K562 (cell line): Measurements from ENCODE around the gene AFG1L. TPM values are rescaled to one million over a fixed set of nuclear protein-coding genes. Genes with fewer than 3 reads are reported as not detected.

Experiments used
- ATAC-seq: fragments of 200-7000 bp; cut with Tn5 transposase; 3 replicates; pipeline ENCODE4 v1.9.1; 2020; ENCODE audit warnings: moderate library complexity
- BruUV-seq: library from RNA; stranded (reverse); fragments of 400-500 nt; replicated peaks from 2 replicates; lab custom pipeline; 2021; lab: Mats Ljungman, UMichigan
- CTCF ChIA-PET: fragments of 300-600 bp; formaldehyde crosslinking; extraction: SDS; loops from one replicate; lab custom pipeline; 2021; ENCODE audit warnings: low intra/inter-chr PET ratio; lab: Yijun Ruan, JAX
- POLR2A ChIA-PET: fragments of 300-600, 350-650 bp; sonication (Branson Sonifier 250); formaldehyde crosslinking; extraction: SDS; loops from one replicate; lab custom pipeline; 2021; ENCODE audit warnings: antibody characterized with exemption, inconsistent platforms; lab: Yijun Ruan, JAX
- DNase-seq, 4 experiments: peaks; one replicate each; pipeline versions ENCODE4 v3.0.0 to v3.0.0-alpha.2; 2011 to 2018; ENCODE audit warnings: low spot score in 3 of 4, mixed read lengths in 3 of 4; ENCODE audit errors: extremely low read depth in 1 of 4
- FAIRE-seq: peaks from 2 replicates; lab custom pipeline; 2011; peaks lifted over from hg19 to GRCh38; lab: Jason Lieb, UNC
- H2AFZ ChIP-seq: 2 replicates; pipeline ENCODE4 v1.6.0; 2011; ENCODE audit warnings: low read depth, low read length, control low read depth, inconsistent platforms
- H3K27ac ChIP-seq: fragments of 200-600 bp; 3 replicates; pipeline ENCODE4 v1.8.0; 2011; ENCODE audit warnings: low read depth, mild to moderate bottlenecking, control low read depth, inconsistent platforms, low read length, moderate library complexity, mixed read lengths; ENCODE audit errors: extremely low read depth
- H3K27me3 ChIP-seq, 2 experiments: fragments of 300-600 bp in 1 of 2; 2 replicates in 1 of 2; 3 replicates in 1 of 2; pipeline versions ENCODE4 v1.6.0 to v1.8.0; 2011; ENCODE audit warnings: inconsistent platforms in 2 of 2, low read length in 2 of 2, mild to moderate bottlenecking in 1 of 2, mixed read lengths in 1 of 2, moderate library complexity in 1 of 2; ENCODE audit not compliant: control insufficient read depth in 2 of 2, insufficient read depth in 2 of 2
- H3K36me3 ChIP-seq: fragments of 300-600 bp; 3 replicates; pipeline ENCODE4 v1.8.0; 2011; ENCODE audit warnings: mild to moderate bottlenecking, low read length, inconsistent platforms; ENCODE audit not compliant: control insufficient read depth, insufficient read depth
- H3K4me1 ChIP-seq, 2 experiments: fragments of 200-600 bp in 1 of 2; replicated peaks in 1 of 2; 2 replicates in 1 of 2; 3 replicates in 1 of 2; pipeline versions ENCODE4 v1.5.1 to v1.8.0; 2011; ENCODE audit warnings: inconsistent platforms in 2 of 2, low read length in 2 of 2, mild to moderate bottlenecking in 1 of 2, mixed read lengths in 1 of 2, moderate library complexity in 1 of 2; ENCODE audit not compliant: control insufficient read depth in 2 of 2, insufficient read depth in 2 of 2
- H3K4me2 ChIP-seq: 2 replicates; pipeline ENCODE4 v1.6.1; 2011; ENCODE audit warnings: low read length, control low read depth, inconsistent platforms, mixed read lengths; ENCODE audit not compliant: insufficient read depth
- H3K4me3 ChIP-seq: fragments of 200-600 bp; sonication (generic), shearing (Covaris generic); 2 replicates; pipeline ENCODE4 v1.5.1; 2016; ENCODE audit warnings: control low read depth, inconsistent platforms
- H3K79me2 ChIP-seq: fragments of 200-600 bp; 3 replicates; pipeline ENCODE4 v1.8.0; 2011; ENCODE audit warnings: low read length, inconsistent platforms; ENCODE audit not compliant: control insufficient read depth, insufficient read depth
- H3K9ac ChIP-seq, 2 experiments: 2 replicates each; pipeline versions ENCODE4 v1.6.0 to v1.6.1; 2011; ENCODE audit warnings: low read depth in 2 of 2, low read length in 2 of 2, control low read depth in 1 of 2, inconsistent platforms in 1 of 2, mild to moderate bottlenecking in 1 of 2, mixed read lengths in 1 of 2; ENCODE audit not compliant: insufficient read depth in 1 of 2
- H3K9me1 ChIP-seq: one replicate; pipeline ENCODE4 v1.6.0; 2011; ENCODE audit warnings: inconsistent platforms, mild to moderate bottlenecking, low read length, moderate library complexity; ENCODE audit not compliant: control insufficient read depth, insufficient read depth
- H3K9me3 ChIP-seq: replicated peaks from 2 replicates; pipeline ENCODE4 v1.5.1; 2011; ENCODE audit warnings: low read depth, low read length, inconsistent platforms; ENCODE audit not compliant: control insufficient read depth, insufficient read depth
- H4K20me1 ChIP-seq: replicated peaks from 2 replicates; pipeline ENCODE4 v1.6.1; 2011; ENCODE audit warnings: low read length, inconsistent platforms, mixed read lengths; ENCODE audit not compliant: control insufficient read depth, insufficient read depth
- BCOR ChIP-seq: fragments of 450-650 bp; IDR thresholded peaks from 2 replicates; pipeline ENCODE4 v1.6.1; 2016
- C11orf30 ChIP-seq: fragments of 450-650 bp; IDR thresholded peaks from 2 replicates; pipeline ENCODE4 v1.6.1; 2016; ENCODE audit warnings: low read depth, mild to moderate bottlenecking
- CBX1 ChIP-seq: sonication (generic); IDR thresholded peaks from 2 replicates; pipeline ENCODE4 v1.6.1; 2016; ENCODE audit warnings: antibody characterized with exemption, low read depth, mild to moderate bottlenecking
- CEBPZ ChIP-seq: fragments of 150-350 bp; IDR thresholded peaks from 2 replicates; pipeline ENCODE4 v1.6.1; 2014; ENCODE audit warnings: low read depth, mild to moderate bottlenecking, low read length, borderline replicate concordance
- CREM ChIP-seq: IDR thresholded peaks from 2 replicates; pipeline ENCODE4 v1.6.1; 2014; ENCODE audit warnings: antibody characterized with exemption, low read depth
- GMEB1 ChIP-seq: fragments of 250-450 bp; sonication (Bioruptor Pico); IDR thresholded peaks from 2 replicates; pipeline ENCODE4 v1.4.0; 2020; ENCODE audit warnings: mild to moderate bottlenecking
- HDGF ChIP-seq: fragments of 450-650 bp; IDR thresholded peaks from 2 replicates; pipeline ENCODE4 v1.6.1; 2016
- NFATC3 ChIP-seq: fragments of 450-650 bp; IDR thresholded peaks from 2 replicates; pipeline ENCODE4 v1.6.1; 2017; ENCODE audit warnings: mild to moderate bottlenecking
- NR3C1 ChIP-seq: sonication (generic); formaldehyde crosslinking; IDR thresholded peaks from 2 replicates; pipeline ENCODE4 v1.8.1; 2022; ENCODE audit warnings: missing genetic modification reagents
- OTX1 ChIP-seq: fragments of 450-650 bp; formaldehyde crosslinking; IDR thresholded peaks from 2 replicates; pipeline ENCODE4 v1.4.0; 2022; ENCODE audit warnings: mild to moderate bottlenecking
- POLR3G ChIP-seq: IDR thresholded peaks from 2 replicates; pipeline ENCODE4 v1.6.1; 2011; ENCODE audit not compliant: insufficient read length, insufficient replicate concordance; ENCODE audit errors: extremely low read depth
- SLC30A9 ChIP-seq: fragments of 250-450 bp; sonication (Bioruptor Pico); IDR thresholded peaks from 2 replicates; pipeline ENCODE4 v1.8.0; 2022; ENCODE audit warnings: mild to moderate bottlenecking, moderate library complexity
- ZBTB26 ChIP-seq: fragments of 450-650 bp; formaldehyde crosslinking; IDR thresholded peaks from 2 replicates; pipeline ENCODE4 v1.4.0; 2022; ENCODE audit warnings: missing genetic modification characterization
- ZNF212 ChIP-seq: fragments of 450-650 bp; formaldehyde crosslinking; IDR thresholded peaks from 2 replicates; pipeline ENCODE4 v1.4.0; 2020; ENCODE audit warnings: mild to moderate bottlenecking
- ZNF3 ChIP-seq: fragments of 250-450 bp; sonication (Bioruptor Pico); IDR thresholded peaks from 2 replicates; pipeline ENCODE4 v1.5.0; 2021; ENCODE audit warnings: mild to moderate bottlenecking, moderate library complexity
- ZNF57 ChIP-seq: fragments of 450-650 bp; formaldehyde crosslinking; IDR thresholded peaks from 2 replicates; pipeline ENCODE4 v1.4.0; 2020; ENCODE audit warnings: mild to moderate bottlenecking, moderate library complexity
- WGBS: fragments of 100-300 bp; shearing (Covaris generic); methylation state at CpG from one replicate; pipeline ENCODE4 v1.1.6; 2016; ENCODE audit warnings: low coverage, mixed read lengths; ENCODE audit not compliant: insufficient coverage; ENCODE audit errors: missing lambda C conversion rate; 5-methylcytosine and 5-hydroxymethylcytosine counted together
- in situ Hi-C: fragments of 300-500 bp; cut with MboI; formaldehyde crosslinking; loops from 4 replicates; pipeline ENCODE4 v1.15.0; 2018; ENCODE audit warnings: inconsistent platforms, mixed read lengths
- intact Hi-C: fragments of 100-400 bp; cut with micrococcal nuclease; formaldehyde crosslinking; loops from 2 replicates; pipeline ENCODE4 v1.14.2; 2022
- polyA plus RNA-seq, 8 experiments: library from polyadenylated mRNA; depleted of rRNA in 4 of 8; stranded (reverse) in 5 of 8; unstranded in 3 of 8; fragments of >200 nt; fragmentation: Nextera tagmentation in 2 of 8; fragmentation: Illumina TruSeq in 1 of 8; extraction: Ambion mirVana in 2 of 8; extraction: Trizol in 1 of 8; gene quantifications; 2 replicates each; pipeline versions ENCODE4 v1.2.1 to v1.2.3, GENCODE V29; 2011 to 2014; ENCODE audit warnings: inconsistent platforms in 1 of 8, missing spikeins in 1 of 8
- total RNA-seq, 7 experiments: library from RNA; depleted of rRNA in 6 of 7; stranded (reverse); fragments of >200 nt in 6 of 7; fragmentation: Illumina TruSeq in 2 of 7; extraction: Trizol in 2 of 7; gene quantifications; 2 replicates each; pipeline versions ENCODE4 v1.2.1 to v1.2.3, GENCODE V29; 2011 to 2021; ENCODE audit warnings: low replicate concordance in 1 of 7

AFG1L gene
- total and polyA plus RNA-seq, 9 of the 15 experiments (the other 6 are each of a cell fraction or from before 2014, with no cell fraction given), result 2.2 to 15.5 (median 5.8) TPM

- Histone ChIP-seq H3K4me1 (no peaks in the 10 kb centered on the region), H2AFZ (peak overlapping the region; percentile 76), H4K20me1 (no peaks in the 10 kb centered on the region), H3K36me3 (no peaks in the 10 kb centered on the region), H3K9me3 (no peaks in the 10 kb centered on the region), H3K9ac (no peak overlapping the region; a peak in 1 of 4 replicates), H3K4me2 (peak overlapping the region; percentile 43), H3K9me1 (no peaks in the 10 kb centered on the region), H3K4me3 (no peak overlapping the region), H3K27me3 (0 out of 5 replicates have a peak, but pooled peaks cover 0 to 4% of the 10 kb centered on the region in 2 experiments), H3K79me2 (no peaks in the 10 kb centered on the region), H3K27ac (no peak overlapping the region)
- FAIRE-seq, result peak; percentile 99
- WGBS, result 4% methylated on average over 5 of the region's 5 CpGs
- ATAC-seq, result peak; percentile 94
- intact Hi-C loops (loop anchor here (1.0 to 10.0 kb wide), 6 partner anchors 240 to 843 kb away; partner anchors contain the start of gene CD164), in situ Hi-C loops (loop anchor here (5.0 kb wide), 2 partner anchors 295 to 350 kb away; no protein-coding TSS in a partner anchor)
- BruUV-seq, result no TSS peak
- peak; percentile 64 to 81 (median 64) for DNase-seq
- CTCF ChIA-PET, result interaction anchor here (0.6 to 3.6 kb wide), 9 partner anchors 205 to 531 kb away, joined by 3 to 38 read pairs (median 13); no protein-coding TSS in a partner anchor
- POLR2A ChIA-PET, result interaction anchor here (0.9 to 1.8 kb wide), 2 partner anchors 10 to 242 kb away, joined by 3 to 9 read pairs; no protein-coding TSS in a partner anchor
- TF ChIP-seq SLC30A9 (CRISPR knock-in tag) (no peak), ZNF212 (CRISPR knock-in tag) (no peak), C11orf30 (no peak), HDGF (0 out of 2 replicates have a peak, but pooled peaks have one; percentile 49), NFATC3 (no peak), GMEB1 (no peak), NR3C1 (no peak), OTX1 (CRISPR knock-in tag) (peak; percentile 52; the same call in 1 of the 2 replicates), CREM (0 out of 2 replicates have a peak, but pooled peaks have one; percentile 14), BCOR (no peak), ZNF3 (CRISPR knock-in tag) (no peak), ZNF57 (CRISPR knock-in tag) (no peak), CEBPZ (no peak), POLR3G (no peak), CBX1 (no peak), ZBTB26 (0 out of 2 replicates have a peak, but pooled peaks have one; percentile 69)
Measured at GRCh38 chr6:108541843-108542759, 247.2 kb downstream of the AFG1L start.
